CD4-positive, alpha-beta T cell treated with Interleukin-4 for 4 hours (primary cell): ENCODE data around the gene BMS1.
"Not testable (repeated sequence)": the region's sequence is repeated elsewhere in the genome, so short reads cannot be mapped to it uniquely, and the experiment has no call there.

ENCODE experiments used
- DNase-seq: peaks from one replicate; pipeline ENCODE4 v3.0.0-alpha.2; 2020

The BMS1 gene

GRCh38 chr10:42790835-42791234 is 8.2 kb downstream of the BMS1 start:
- DNase-seq, result no peak

- DNase-seq, result no peak
Measured at GRCh38 chr10:42795701-42796100, 13.1 kb downstream of the BMS1 start.

GRCh38 chr10:42801135-42801534 is 18.5 kb downstream of the BMS1 start:
- DNase-seq, result no peak

- no peak for DNase-seq
Measured at GRCh38 chr10:42802876-42803275, 20.3 kb downstream of the BMS1 start.

- DNase-seq, result no peak
Measured at GRCh38 chr10:42809676-42810075, 27.1 kb downstream of the BMS1 start.

GRCh38 chr10:42812028-42812427 is 29.4 kb downstream of the BMS1 start:
- DNase-seq, result no peak

- not testable (repeated sequence) for DNase-seq
Measured at GRCh38 chr10:42813989-42814687, 31.5 kb downstream of the BMS1 start.

- not testable (repeated sequence) for DNase-seq
Measured at GRCh38 chr10:42816334-42816733, 33.7 kb downstream of the BMS1 start.

- no peak for DNase-seq
Measured at GRCh38 chr10:42816912-42817311, 34.3 kb downstream of the BMS1 start.

GRCh38 chr10:42817417-42817816 is 34.8 kb downstream of the BMS1 start:
- DNase-seq, result not testable (repeated sequence)

GRCh38 chr10:42826759-42827158 is 44.2 kb downstream of the BMS1 start:
- not testable (repeated sequence) for DNase-seq

GRCh38 chr10:42827201-42827600 is 44.6 kb downstream of the BMS1 start:
- DNase-seq, result no peak

GRCh38 chr10:42828391-42828790 is 45.8 kb downstream of the BMS1 start:
- not testable (repeated sequence) for DNase-seq

GRCh38 chr10:42830237-42830636 is 47.6 kb downstream of the BMS1 start:
- DNase-seq, result no peak

GRCh38 chr10:42836096-42836495 is 53.5 kb downstream of the BMS1 start:
- no peak for DNase-seq

- DNase-seq, result no peak
Measured at GRCh38 chr10:42836771-42837468, 54.3 kb downstream of the BMS1 start.

- DNase-seq, result not testable (repeated sequence)
Measured at GRCh38 chr10:42844810-42845209, 62.2 kb downstream of the BMS1 start.

- DNase-seq, result not testable (repeated sequence)
Measured at GRCh38 chr10:42847261-42847660, 64.7 kb downstream of the BMS1 start.

GRCh38 chr10:42850931-42851330 is 68.3 kb downstream of the BMS1 start:
- no peak for DNase-seq

GRCh38 chr10:42859256-42859655 is 76.7 kb downstream of the BMS1 start:
- DNase-seq, result no peak

GRCh38 chr10:42860016-42860415 is 77.4 kb downstream of the BMS1 start:
- DNase-seq, result not testable (repeated sequence)

- not testable (repeated sequence) for DNase-seq
Measured at GRCh38 chr10:42862801-42863200, 80.2 kb downstream of the BMS1 start.

GRCh38 chr10:42864575-42864974 is 82.0 kb downstream of the BMS1 start:
- no peak for DNase-seq

- no peak for DNase-seq
Measured at GRCh38 chr10:42865716-42866114, 83.1 kb downstream of the BMS1 start.
